ENCODE measurements around the gene KANSL1L. TPM values are rescaled to one million over a fixed set of nuclear protein-coding genes. Genes with fewer than 3 reads are reported as not detected.

The KANSL1L gene
- polyA plus RNA-seq, 1 donor (not counting 4 experiments of a cell fraction or from before 2014, with no cell fraction given): 4.7 TPM

DNA sequence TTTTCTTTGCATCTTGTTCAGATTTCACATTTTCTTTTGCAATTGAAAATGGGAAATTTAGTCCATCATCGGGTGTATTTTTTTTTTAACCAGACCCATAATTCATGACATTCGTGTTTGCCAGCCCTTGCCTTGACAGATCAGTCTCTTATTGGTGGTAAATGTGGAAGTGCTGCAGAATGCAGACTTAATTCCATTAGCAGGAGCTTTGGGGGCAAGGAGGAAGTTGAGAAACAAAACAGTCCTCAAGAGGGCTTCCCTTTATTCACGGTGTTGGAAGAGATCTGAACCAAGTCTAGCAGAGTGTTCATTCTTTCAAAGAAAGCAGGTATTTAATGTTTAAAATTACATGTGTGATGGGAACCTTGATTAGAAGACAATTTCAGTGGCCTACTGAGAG lies 185.3 kb downstream of the KANSL1L start:
- TF ChIP-seq EZH2 (IDR thresholded peaks at IDR 0.05; ENCODE audit: low read length): no peak
- TF ChIP-seq CTCF (optimal IDR thresholded peaks at IDR 0.05 in 1 of 3, IDR thresholded peaks at IDR 0.05 in 1 of 3, conservative IDR thresholded peaks at IDR 0.05 in 1 of 3; ENCODE audit: extremely low read depth in 1 of 3, insufficient read depth in 2 of 3, low read length in 3 of 3): no peak
- Histone ChIP-seq H3K4me1 (ENCODE audit: control insufficient read depth, extremely low read depth, insufficient read depth, low read length) (no peaks in the 10 kb centered on the region), H3K79me2 (ENCODE audit: control insufficient read depth, insufficient read depth, low read length) (no peaks in the 10 kb centered on the region), H3K9me3 (ENCODE audit: control insufficient read depth, low read depth, low read length) (no peaks in the 10 kb centered on the region), H2AFZ (ENCODE audit: control insufficient read depth, low read length) (no peak overlapping the region), H4K20me1 (ENCODE audit: control insufficient read depth, extremely low read depth, insufficient read depth, low read length) (no peaks in the 10 kb centered on the region), H3K4me3 (ENCODE audit: control insufficient read depth in 2 of 3, extremely low read depth in 1 of 3, insufficient read depth in 2 of 3, low read depth in 1 of 3, low read length in 3 of 3) (no peak overlapping the region), H3K27ac (ENCODE audit: control insufficient read depth, insufficient read depth, low read length) (no peak overlapping the region), H3K36me3 (ENCODE audit: control insufficient read depth in 2 of 2, extremely low read depth in 1 of 2, insufficient read depth in 2 of 2, low read length in 2 of 2) (no peaks in the 10 kb centered on the region), H3K9ac (ENCODE audit: control insufficient read depth, extremely low read depth, insufficient read depth, low read length) (no peak overlapping the region), H3K27me3 (ENCODE audit: control insufficient read depth, extremely low read depth, insufficient read depth, low read length) (no peaks in the 10 kb centered on the region), H3K9me1 (ENCODE audit: control insufficient read depth, extremely low read depth, insufficient read depth, low read length) (no peaks in the 10 kb centered on the region), H3K4me2 (ENCODE audit: control insufficient read depth, extremely low read depth, insufficient read depth, low read depth, low read length) (no peak overlapping the region)
- dilution Hi-C loops (cut with MboI; ENCODE audit: extremely low pct_ligation_motif_present, low sequenced_read_pairs): no loop called here
- DNase-seq (ENCODE audit: low read depth, low spot score): no peak
- no peak for FAIRE-seq

GRCh38 chr2:209984291-209984690 lies 186.9 kb downstream of the KANSL1L start:
- no peak for FAIRE-seq

More at GRCh38 chr2:209984291-209984690, 186.9 kb downstream of the KANSL1L start:
- Histone ChIP-seq H4K20me1 (ENCODE audit: control insufficient read depth, extremely low read depth, insufficient read depth, low read length) (no peaks in the 10 kb centered on the region), H3K4me2 (ENCODE audit: control insufficient read depth, extremely low read depth, insufficient read depth, low read depth, low read length) (no peak overlapping the region), H3K27ac (ENCODE audit: control insufficient read depth, insufficient read depth, low read length) (no peak overlapping the region), H2AFZ (ENCODE audit: control insufficient read depth, low read length) (no peak overlapping the region), H3K27me3 (ENCODE audit: control insufficient read depth, extremely low read depth, insufficient read depth, low read length) (no peaks in the 10 kb centered on the region), H3K9me1 (ENCODE audit: control insufficient read depth, extremely low read depth, insufficient read depth, low read length) (no peaks in the 10 kb centered on the region), H3K9ac (ENCODE audit: control insufficient read depth, extremely low read depth, insufficient read depth, low read length) (no peak overlapping the region), H3K9me3 (ENCODE audit: control insufficient read depth, low read depth, low read length) (no peaks in the 10 kb centered on the region), H3K4me1 (ENCODE audit: control insufficient read depth, extremely low read depth, insufficient read depth, low read length) (no peaks in the 10 kb centered on the region), H3K36me3 (ENCODE audit: control insufficient read depth in 2 of 2, extremely low read depth in 1 of 2, insufficient read depth in 2 of 2, low read length in 2 of 2) (no peaks in the 10 kb centered on the region), H3K4me3 (ENCODE audit: control insufficient read depth in 2 of 3, extremely low read depth in 1 of 3, insufficient read depth in 2 of 3, low read depth in 1 of 3, low read length in 3 of 3) (no peak overlapping the region), H3K79me2 (ENCODE audit: control insufficient read depth, insufficient read depth, low read length) (no peaks in the 10 kb centered on the region)
- no peak for TF ChIP-seq CTCF (optimal IDR thresholded peaks at IDR 0.05 in 1 of 3, IDR thresholded peaks at IDR 0.05 in 1 of 3, conservative IDR thresholded peaks at IDR 0.05 in 1 of 3; ENCODE audit: extremely low read depth in 1 of 3, insufficient read depth in 2 of 3, low read length in 3 of 3)
- TF ChIP-seq EZH2 (IDR thresholded peaks at IDR 0.05; ENCODE audit: low read length): no peak
- dilution Hi-C loops (cut with MboI; ENCODE audit: extremely low pct_ligation_motif_present, low sequenced_read_pairs): no loop called here
- DNase-seq (ENCODE audit: low read depth, low spot score): no peak

Measured in keratinocyte (primary cell).